ENCODE data around the gene LPA. TPM values are rescaled to one million over a fixed set of nuclear protein-coding genes. Genes with fewer than 3 reads are reported as not detected.

LPA gene
- total and polyA plus RNA-seq, 2 donors (not counting 1 experiment from before 2014, with no cell fraction given): not detected

DNA sequence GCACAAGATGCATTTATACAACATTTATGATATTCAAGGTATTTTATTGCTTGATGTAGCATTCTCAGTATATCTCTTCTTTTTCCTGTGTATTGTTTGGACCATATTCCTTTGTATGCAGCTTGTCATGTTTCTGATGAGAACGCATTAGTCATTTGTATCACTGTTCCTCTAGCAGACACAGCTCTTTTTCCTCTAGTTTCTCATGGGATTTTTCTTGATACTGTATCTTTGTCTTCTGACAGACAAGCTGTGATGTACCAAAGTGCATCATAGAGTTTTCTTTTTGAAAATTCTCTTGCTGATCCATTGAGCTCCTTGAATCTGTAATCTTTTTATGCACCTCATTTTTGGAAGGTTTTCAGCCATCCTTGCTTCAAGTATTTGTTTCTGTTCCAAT is 175.0 kb downstream of the LPA start:
- Mint-ChIP-seq H3K4me3 (no peak overlapping the region), H3K27ac (no peak overlapping the region), H3K27me3 (peaks cover 6% of the 10 kb centered on the region), H3K9me3 (ENCODE audit: insufficient read depth) (no peaks in the 10 kb centered on the region), H3K4me1 (no peaks in the 10 kb centered on the region)
- DNase-seq: no peak
- Histone ChIP-seq H2AFZ (ENCODE audit: insufficient read depth, low read depth, low read length, poor library complexity, severe bottlenecking) (no peak overlapping the region), H3K27me3 (replicated peaks in 1 of 4; ENCODE audit: control extremely low read depth in 1 of 4, control insufficient read depth in 3 of 4, insufficient read depth in 4 of 4, low read length in 3 of 4) (no peaks in the 10 kb centered on the region), H3K4me3 (ENCODE audit: control extremely low read depth in 1 of 5, extremely low read depth in 1 of 5, insufficient read depth in 1 of 5, low read depth in 2 of 5, low read length in 4 of 5) (no peak overlapping the region), H3K9me3 (ENCODE audit: control extremely low read depth in 1 of 3, control insufficient read depth in 2 of 3, insufficient read depth in 1 of 3, low read length in 2 of 3) (no peaks in the 10 kb centered on the region), H3K4me2 (replicated peaks; ENCODE audit: low read depth, low read length, poor library complexity, severe bottlenecking) (no peak overlapping the region), H3K27ac (ENCODE audit: low read length in 2 of 2) (no peak overlapping the region), H3K79me2 (ENCODE audit: control insufficient read depth, insufficient read depth, low read length) (no peaks in the 10 kb centered on the region), H3K4me1 (ENCODE audit: control insufficient read depth in 2 of 2, insufficient read depth in 2 of 2, low read length in 2 of 2) (no peaks in the 10 kb centered on the region), H3K36me3 (replicated peaks in 1 of 2; ENCODE audit: control extremely low read depth in 1 of 2, control insufficient read depth in 1 of 2, extremely low read depth in 1 of 2, insufficient read depth in 2 of 2, low read length in 1 of 2) (no peaks in the 10 kb centered on the region), H4K20me1 (ENCODE audit: control insufficient read depth, insufficient read depth, low read length, poor library complexity, severe bottlenecking) (no peaks in the 10 kb centered on the region), H3K9ac (ENCODE audit: low read length) (no peak overlapping the region)
- no peak for ATAC-seq (ENCODE audit: low read depth)
- ChIA-PET CTCF (interaction anchor here (0.9 kb wide), 1 partner anchor 45 kb away, joined by 3 read pairs; no protein-coding TSS in a partner anchor), POLR2A (no interaction called here)
- intact Hi-C loops (cut with micrococcal nuclease): no loop called here
- TF ChIP-seq, protein P1, sequence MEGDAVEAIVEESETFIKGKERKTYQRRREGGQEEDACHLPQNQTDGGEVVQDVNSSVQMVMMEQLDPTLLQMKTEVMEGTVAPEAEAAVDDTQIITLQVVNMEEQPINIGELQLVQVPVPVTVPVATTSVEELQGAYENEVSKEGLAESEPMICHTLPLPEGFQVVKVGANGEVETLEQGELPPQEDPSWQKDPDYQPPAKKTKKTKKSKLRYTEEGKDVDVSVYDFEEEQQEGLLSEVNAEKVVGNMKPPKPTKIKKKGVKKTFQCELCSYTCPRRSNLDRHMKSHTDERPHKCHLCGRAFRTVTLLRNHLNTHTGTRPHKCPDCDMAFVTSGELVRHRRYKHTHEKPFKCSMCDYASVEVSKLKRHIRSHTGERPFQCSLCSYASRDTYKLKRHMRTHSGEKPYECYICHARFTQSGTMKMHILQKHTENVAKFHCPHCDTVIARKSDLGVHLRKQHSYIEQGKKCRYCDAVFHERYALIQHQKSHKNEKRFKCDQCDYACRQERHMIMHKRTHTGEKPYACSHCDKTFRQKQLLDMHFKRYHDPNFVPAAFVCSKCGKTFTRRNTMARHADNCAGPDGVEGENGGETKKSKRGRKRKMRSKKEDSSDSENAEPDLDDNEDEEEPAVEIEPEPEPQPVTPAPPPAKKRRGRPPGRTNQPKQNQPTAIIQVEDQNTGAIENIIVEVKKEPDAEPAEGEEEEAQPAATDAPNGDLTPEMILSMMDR (IDR thresholded peaks at IDR 0.05): no peak
- no peak for TF ChIP-seq EZH2 (IDR thresholded peaks at IDR 0.05; ENCODE audit: borderline replicate concordance, insufficient read depth, low read depth, low read length, poor library complexity, severe bottlenecking)
- no CpG with 5 or more reads among the region's 1 CpG for WGBS (ENCODE audit: insufficient coverage)

GRCh38 chr6:160487116-160487515 is 177.0 kb downstream of the LPA start:
- no peak overlapping the region for H3K4me3 Mint-ChIP-seq
- TF ChIP-seq, protein P1 (IDR thresholded peaks at IDR 0.05): no peak
- TF ChIP-seq EZH2 (IDR thresholded peaks at IDR 0.05; ENCODE audit: borderline replicate concordance, insufficient read depth, low read depth, low read length, poor library complexity, severe bottlenecking): no peak
- ATAC-seq (ENCODE audit: low read depth): no peak

More at GRCh38 chr6:160487116-160487515, 177.0 kb downstream of the LPA start:
- intact Hi-C loops (cut with micrococcal nuclease): no loop called here
- no peaks in the 10 kb centered on the region for H3K9me3 ChIP-seq (ENCODE audit: control extremely low read depth in 1 of 3, control insufficient read depth in 2 of 3, insufficient read depth in 1 of 3, low read length in 2 of 3)
- H3K79me2 ChIP-seq (ENCODE audit: control insufficient read depth, insufficient read depth, low read length): no peaks in the 10 kb centered on the region
- no peak overlapping the region for H2AFZ ChIP-seq (ENCODE audit: insufficient read depth, low read depth, low read length, poor library complexity, severe bottlenecking)
- Mint-ChIP-seq H3K9me3 (ENCODE audit: insufficient read depth) (no peaks in the 10 kb centered on the region), H3K27me3 (peaks cover 6% of the 10 kb centered on the region), H3K4me1 (no peaks in the 10 kb centered on the region), H3K27ac (no peak overlapping the region)
- DNase-seq: no peak
- H3K27me3 ChIP-seq (replicated peaks in 1 of 4; ENCODE audit: control extremely low read depth in 1 of 4, control insufficient read depth in 3 of 4, insufficient read depth in 4 of 4, low read length in 3 of 4): no peaks in the 10 kb centered on the region
- H3K4me1 ChIP-seq (ENCODE audit: control insufficient read depth in 2 of 2, insufficient read depth in 2 of 2, low read length in 2 of 2): no peaks in the 10 kb centered on the region
- 93% methylated on average over 11 of the region's 11 CpGs for WGBS (ENCODE audit: insufficient coverage)
- H3K27ac ChIP-seq (ENCODE audit: low read length in 2 of 2): no peak overlapping the region
- H3K9ac ChIP-seq (ENCODE audit: low read length): no peak overlapping the region
- H3K4me2 ChIP-seq (replicated peaks; ENCODE audit: low read depth, low read length, poor library complexity, severe bottlenecking): no peak overlapping the region
- no peak overlapping the region for H3K4me3 ChIP-seq (ENCODE audit: control extremely low read depth in 1 of 5, extremely low read depth in 1 of 5, insufficient read depth in 1 of 5, low read depth in 2 of 5, low read length in 4 of 5)
- ChIA-PET CTCF (no interaction called here), POLR2A (no interaction called here)
- H4K20me1 ChIP-seq (ENCODE audit: control insufficient read depth, insufficient read depth, low read length, poor library complexity, severe bottlenecking): no peaks in the 10 kb centered on the region
- H3K36me3 ChIP-seq (replicated peaks in 1 of 2; ENCODE audit: control extremely low read depth in 1 of 2, control insufficient read depth in 1 of 2, extremely low read depth in 1 of 2, insufficient read depth in 2 of 2, low read length in 1 of 2): no peaks in the 10 kb centered on the region

Other genes starting within 250 kb of the LPA start
- gene PLG, start 38.0 kb upstream of the LPA start, total RNA-seq: 0.32 TPM in 1 of 2 replicates, not detected in the other
- not detected in 2 replicates for gene PLG, start 38.0 kb upstream of the LPA start, polyA plus RNA-seq